KOPT-K1 (cell line): ENCODE measurements around the gene TATDN3.
A peak's percentile ranks its signal among the peaks of the same experiment; 100 is the strongest.

Experiments
- H3K27ac ChIP-seq: fragments of 200-600 bp; sonication (generic); 2 replicates; pipeline ENCODE4 v1.5.1; 2016; ENCODE audit warnings: antibody characterized with exemption, mild to moderate bottlenecking, low read depth, low read length; ENCODE audit not compliant: poor library complexity, severe bottlenecking
- H3K36me3 ChIP-seq: fragments of 200-600 bp; sonication (generic); 2 replicates; pipeline ENCODE4 v1.5.1; 2017; ENCODE audit warnings: antibody characterized with exemption, mild to moderate bottlenecking, low read length, moderate library complexity; ENCODE audit not compliant: insufficient read depth
- H3K9me3 ChIP-seq: fragments of 200-600 bp; sonication (generic); 2 replicates; pipeline ENCODE4 v1.5.1; 2017; ENCODE audit warnings: antibody characterized with exemption, low read length, mild to moderate bottlenecking; ENCODE audit not compliant: insufficient read depth, poor library complexity, severe bottlenecking

Gene TATDN3, protein sequence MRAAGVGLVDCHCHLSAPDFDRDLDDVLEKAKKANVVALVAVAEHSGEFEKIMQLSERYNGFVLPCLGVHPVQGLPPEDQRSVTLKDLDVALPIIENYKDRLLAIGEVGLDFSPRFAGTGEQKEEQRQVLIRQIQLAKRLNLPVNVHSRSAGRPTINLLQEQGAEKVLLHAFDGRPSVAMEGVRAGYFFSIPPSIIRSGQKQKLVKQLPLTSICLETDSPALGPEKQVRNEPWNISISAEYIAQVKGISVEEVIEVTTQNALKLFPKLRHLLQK

DNA sequence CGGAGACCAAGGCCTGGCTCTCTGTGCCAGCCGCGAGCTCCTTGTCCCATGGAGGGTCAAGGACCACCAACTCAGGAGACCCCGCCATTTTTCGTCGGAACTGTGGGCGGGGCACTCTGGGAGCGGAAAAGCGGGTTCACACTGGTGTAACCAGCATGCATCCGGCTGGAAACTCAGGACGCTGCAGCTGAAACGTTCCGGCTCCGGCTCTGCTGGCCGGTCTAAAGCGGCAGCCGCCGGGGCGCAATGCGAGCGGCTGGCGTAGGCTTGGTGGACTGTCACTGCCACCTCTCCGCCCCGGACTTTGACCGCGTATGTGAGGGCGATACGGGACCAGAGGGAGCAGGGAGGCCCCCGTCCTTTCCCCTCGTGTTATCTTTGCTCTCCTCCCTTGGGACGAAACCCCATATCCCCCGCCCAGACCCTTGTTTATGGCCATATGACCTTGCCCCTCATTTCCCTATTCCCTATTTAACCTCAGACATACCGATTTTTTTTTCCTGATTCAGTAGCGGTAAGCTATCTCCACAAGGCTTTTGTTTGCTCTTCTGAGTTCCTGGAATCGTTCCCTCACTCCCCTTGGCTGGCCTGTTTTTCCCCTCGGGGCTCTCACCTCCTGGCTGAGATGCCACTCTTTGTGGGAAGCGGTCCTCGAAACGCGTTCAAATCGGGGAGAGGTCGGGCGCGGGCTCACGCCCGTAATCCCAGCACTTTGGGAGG, at the start of gene TATDN3, which contains the start of gene NSL1:
Gene TATDN3, plus strand, starts transcription at position 219 of the 720 bp plus-strand sequence. Its CDS starts 28 bp downstream, at position 247.
Gene NSL1, minus strand, starts transcription at position 102 of the 720 bp plus-strand sequence. Its CDS starts 14 bp downstream, at position 88.
- peaks cover 13% of the 10 kb centered on the region for H3K36me3 ChIP-seq
- no peaks in the 10 kb centered on the region for H3K9me3 ChIP-seq
- peak within 1 kb of the TSS; percentile 77 for H3K27ac ChIP-seq

DNA sequence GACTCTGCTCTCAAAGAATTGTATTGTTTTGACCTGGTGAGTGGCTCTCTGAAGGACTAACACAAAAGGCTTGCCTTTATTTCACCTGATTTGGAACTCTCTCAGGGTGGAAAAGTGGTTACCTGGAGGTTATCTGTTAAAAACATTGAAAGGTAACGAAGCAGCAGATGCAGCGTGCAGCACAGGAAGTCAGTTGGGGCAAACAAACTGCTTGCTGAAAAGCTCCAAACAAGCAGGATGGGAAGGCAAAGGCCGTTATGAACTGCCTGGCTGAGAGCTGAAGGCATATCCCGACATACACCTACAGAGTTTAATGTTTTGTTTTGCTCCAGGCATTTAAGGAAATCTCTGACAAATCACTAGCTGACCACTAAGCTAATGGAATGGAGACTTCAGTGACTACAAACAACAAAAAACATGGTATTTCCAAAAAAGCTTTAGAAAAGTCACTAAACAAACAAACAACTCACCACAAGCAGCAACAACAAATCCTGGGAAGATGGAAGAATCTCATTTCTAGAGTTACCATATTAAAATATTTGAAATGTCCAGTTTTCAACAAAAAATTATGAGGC, 47.7 kb upstream of the TATDN3 start:
- peaks cover 14% of the 10 kb centered on the region for H3K9me3 ChIP-seq
- peak overlapping the region; percentile 74 for H3K27ac ChIP-seq
- H3K36me3 ChIP-seq: peaks cover 15% of the 10 kb centered on the region

DNA sequence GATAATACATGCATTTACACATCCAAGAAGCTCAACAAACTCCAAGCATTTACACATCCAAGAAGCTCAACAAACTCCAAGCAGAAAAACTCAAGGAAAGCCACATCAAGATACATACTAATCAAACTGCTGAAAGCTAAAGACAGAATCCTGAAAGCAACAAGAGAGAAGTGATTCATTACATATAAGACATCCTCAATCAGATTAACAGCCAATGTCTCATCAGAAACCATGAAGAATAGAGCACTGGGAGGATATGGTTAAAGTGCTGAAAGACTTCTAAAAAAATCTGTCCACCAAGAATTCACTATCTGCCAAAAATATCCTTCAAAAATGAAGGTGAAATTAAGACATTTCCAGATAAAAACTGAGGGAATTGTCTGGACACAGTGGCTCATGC, 46.4 kb upstream of the TATDN3 start:
- Histone ChIP-seq H3K9me3 (peaks cover 14% of the 10 kb centered on the region), H3K36me3 (peaks cover 15% of the 10 kb centered on the region)

DNA sequence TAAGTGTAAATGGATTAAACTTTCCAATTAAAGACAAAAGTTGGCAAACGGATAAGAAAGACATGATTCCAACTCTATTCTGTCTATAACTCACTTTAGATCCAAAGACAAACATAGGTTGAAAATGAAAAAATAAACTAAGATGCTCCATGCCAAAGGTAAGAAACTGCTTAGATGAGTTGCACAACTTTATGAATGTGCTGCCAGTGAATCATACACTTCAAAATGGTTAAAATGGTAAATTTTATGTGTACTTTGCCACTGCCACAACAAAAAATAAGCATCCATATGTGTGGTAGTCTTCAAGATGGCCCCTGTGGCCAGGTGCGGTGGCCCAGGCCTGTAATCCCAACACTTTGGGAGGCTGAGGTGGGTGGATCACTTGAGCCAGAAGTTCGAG, 45.1 kb upstream of the TATDN3 start:
- Histone ChIP-seq H3K27ac (no peak overlapping the region), H3K36me3 (peaks cover 9% of the 10 kb centered on the region), H3K9me3 (peaks cover 8% of the 10 kb centered on the region)

More for the DNA sequence above, 46.4 kb upstream of the TATDN3 start:
- H3K27ac ChIP-seq: no peak overlapping the region

DNA sequence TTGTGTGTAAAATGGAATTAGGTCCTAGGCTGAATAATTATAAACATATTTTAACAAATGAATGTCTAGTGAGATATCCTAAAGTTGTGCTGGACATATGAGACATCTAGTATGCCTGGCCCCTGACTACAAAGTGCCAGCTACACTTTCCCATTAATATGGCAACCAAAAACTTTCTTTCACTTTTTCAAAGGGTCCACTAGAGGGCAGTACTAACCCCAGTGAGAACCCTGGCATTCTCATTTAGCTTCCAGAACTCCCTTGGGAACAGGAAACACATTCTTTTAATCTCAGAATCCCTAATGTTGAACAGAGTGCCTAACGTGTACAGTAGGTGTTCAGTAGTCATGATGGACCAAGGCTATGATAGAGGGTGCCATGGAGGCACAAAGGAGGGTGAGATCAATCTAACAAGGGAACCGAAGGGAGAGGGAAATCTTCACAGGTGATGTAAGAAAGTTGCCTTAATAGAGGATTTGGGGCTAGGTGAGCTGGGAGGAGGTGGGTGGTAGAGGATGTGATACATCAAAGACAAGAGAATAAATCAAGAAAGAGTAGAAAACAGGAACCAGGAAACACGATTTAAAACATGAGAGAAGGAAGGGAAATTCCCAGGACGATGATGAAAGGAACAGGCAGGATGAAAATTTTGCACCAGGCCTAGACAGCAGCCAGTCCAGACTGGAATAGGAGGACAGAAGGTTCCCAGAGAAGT, 41.7 kb upstream of the TATDN3 start:
- no peak overlapping the region for H3K27ac ChIP-seq
- H3K9me3 ChIP-seq: no peaks in the 10 kb centered on the region
- peaks cover 5% of the 10 kb centered on the region for H3K36me3 ChIP-seq

DNA sequence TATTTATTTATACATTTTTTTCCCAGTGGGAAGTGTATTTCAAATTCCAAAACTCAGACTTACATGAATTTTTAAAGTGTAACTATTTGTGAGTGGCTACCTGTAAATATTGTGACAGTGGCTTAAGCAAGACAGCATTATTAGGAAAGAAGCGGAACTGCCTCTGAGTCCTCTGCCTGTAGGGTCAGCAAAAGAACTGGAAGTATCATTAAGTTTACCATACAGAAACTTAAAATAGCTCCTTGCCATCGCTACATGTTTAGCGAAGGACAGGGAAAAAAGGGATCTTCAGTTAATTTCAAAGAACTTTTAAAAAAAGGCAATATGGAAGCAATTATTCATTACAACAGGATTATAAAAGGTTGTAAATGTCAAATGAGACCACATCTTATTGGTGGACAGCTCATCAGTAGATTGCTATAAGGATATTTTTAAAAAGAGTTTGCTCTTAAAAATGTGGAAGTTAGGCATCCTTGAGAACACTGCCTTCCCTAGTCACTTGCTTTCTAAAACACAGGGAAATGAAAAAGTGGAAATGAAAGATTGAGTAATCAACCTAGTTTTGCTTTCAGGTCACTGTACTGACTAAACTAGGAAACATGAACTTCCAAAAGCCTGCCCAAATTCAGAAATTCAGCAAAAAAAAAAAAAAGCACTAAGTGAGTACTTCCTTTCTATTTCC, 39.3 kb upstream of the TATDN3 start:
- peaks cover 10% of the 10 kb centered on the region for H3K36me3 ChIP-seq
- no peaks in the 10 kb centered on the region for H3K9me3 ChIP-seq
- H3K27ac ChIP-seq: no peak overlapping the region

DNA sequence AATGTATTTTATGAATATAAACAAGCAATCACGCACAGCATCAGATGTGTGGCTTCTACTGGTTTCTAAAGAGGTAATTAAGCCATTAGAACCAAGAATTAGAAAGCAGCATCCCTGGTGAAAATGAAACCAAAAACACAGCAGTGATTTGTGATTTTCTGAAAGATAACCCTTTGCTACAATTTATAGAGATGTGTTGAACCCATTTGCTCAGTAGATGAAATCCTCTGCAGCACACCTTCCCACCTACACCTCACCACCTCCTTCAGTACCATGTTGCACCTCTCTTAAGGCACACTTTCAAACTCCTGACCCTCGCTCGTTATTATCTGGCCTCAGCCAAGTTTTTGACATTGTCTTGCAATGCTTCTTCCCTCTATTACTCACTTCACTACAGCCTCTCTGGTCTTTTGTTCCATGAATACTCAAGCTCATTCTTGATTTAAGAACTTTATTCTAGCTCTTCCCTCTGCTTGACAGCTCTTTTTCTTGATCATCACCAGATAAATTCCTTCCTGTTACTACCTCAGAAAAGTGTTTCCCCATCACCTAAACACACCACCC, 38.7 kb upstream of the TATDN3 start:
- no peak overlapping the region for H3K27ac ChIP-seq
- peaks cover 10% of the 10 kb centered on the region for H3K36me3 ChIP-seq

DNA sequence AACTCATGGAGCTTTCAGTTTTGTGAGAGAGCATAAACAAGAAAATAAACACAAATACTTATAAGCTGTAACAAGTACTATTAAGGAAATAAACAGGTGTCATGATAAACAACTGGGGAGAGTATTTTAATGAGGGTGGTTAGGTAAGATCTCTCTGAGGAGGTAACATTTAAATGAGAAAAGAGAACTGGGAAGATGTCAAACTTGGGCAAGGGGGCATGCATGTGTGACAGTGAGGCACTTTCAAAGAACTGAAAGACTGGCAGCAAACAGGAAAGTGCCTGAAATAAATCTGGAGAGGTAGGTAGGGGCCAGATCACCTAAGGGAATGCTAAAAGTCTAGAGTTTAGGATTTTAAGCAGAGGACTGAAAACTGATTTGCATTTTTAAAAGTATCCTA, 37.9 kb upstream of the TATDN3 start:
- H3K27ac ChIP-seq: peak overlapping the region; percentile 51
- peaks cover 10% of the 10 kb centered on the region for H3K36me3 ChIP-seq
- H3K9me3 ChIP-seq: no peaks in the 10 kb centered on the region

More for the DNA sequence above, 38.7 kb upstream of the TATDN3 start:
- H3K9me3 ChIP-seq: no peaks in the 10 kb centered on the region

DNA sequence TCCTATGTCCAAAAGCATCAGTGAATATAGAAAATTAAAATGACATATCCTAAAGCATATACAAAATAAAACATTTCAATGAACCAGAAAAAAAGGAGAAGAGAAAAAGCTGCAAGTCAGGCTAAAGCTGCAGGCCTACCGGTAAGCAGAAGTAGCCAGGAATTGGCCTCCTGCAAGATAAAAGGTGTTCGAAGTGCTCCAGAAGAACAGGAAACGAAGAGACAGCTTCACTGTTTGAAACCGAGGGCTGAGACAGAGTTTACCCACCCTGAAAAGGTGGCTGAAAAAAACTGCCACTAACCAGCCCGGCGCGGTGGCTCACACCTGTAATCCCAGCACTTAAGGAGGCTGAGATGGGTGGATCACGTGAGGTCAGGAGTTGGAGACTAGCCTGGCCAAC, 37.5 kb upstream of the TATDN3 start:
- Histone ChIP-seq H3K9me3 (no peaks in the 10 kb centered on the region), H3K27ac (peak overlapping the region; percentile 51), H3K36me3 (peaks cover 10% of the 10 kb centered on the region)

DNA sequence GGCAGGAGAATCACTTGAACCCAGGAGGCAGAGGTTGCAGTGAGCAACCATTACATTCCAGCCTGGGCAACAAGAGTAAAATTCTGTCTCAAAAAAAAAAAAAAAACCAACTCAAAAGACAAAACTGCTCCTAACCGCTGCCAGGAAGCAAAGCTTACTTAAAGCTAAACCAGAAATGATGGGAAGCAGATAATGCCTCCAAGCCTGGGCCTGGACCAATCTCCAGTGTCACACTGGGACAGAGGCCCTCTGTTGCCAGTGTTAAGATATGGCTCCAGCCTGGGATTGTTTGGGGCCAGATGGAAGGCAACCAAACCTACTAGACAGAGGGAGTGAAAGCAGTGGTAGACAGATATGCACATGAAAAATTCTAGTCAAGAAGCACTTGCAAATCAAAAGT, 37.0 kb upstream of the TATDN3 start:
- peaks cover 10% of the 10 kb centered on the region for H3K36me3 ChIP-seq
- peak overlapping the region; percentile 51 for H3K27ac ChIP-seq
- no peaks in the 10 kb centered on the region for H3K9me3 ChIP-seq

DNA sequence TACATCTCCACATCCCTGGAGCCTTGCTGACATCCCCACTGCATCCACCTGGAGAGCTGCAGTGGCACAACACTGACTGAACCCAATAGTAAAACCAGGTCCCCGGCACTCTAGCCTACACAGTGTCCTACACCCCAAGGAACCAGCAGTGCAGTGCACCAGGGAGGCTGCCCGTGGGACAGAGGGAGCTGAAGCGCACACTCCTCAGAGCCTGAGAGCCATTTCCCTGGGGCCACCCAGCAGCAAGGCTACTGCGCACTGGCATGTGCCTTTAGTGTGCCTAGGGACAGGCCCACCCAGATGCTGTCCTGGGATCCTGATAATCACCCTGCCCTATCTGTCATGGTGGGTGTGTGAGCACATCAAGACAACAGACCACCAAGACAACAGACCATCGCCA, 32.0 kb upstream of the TATDN3 start:
- H3K36me3 ChIP-seq: peaks cover 35% of the 10 kb centered on the region
- no peaks in the 10 kb centered on the region for H3K9me3 ChIP-seq
- no peak overlapping the region for H3K27ac ChIP-seq

DNA sequence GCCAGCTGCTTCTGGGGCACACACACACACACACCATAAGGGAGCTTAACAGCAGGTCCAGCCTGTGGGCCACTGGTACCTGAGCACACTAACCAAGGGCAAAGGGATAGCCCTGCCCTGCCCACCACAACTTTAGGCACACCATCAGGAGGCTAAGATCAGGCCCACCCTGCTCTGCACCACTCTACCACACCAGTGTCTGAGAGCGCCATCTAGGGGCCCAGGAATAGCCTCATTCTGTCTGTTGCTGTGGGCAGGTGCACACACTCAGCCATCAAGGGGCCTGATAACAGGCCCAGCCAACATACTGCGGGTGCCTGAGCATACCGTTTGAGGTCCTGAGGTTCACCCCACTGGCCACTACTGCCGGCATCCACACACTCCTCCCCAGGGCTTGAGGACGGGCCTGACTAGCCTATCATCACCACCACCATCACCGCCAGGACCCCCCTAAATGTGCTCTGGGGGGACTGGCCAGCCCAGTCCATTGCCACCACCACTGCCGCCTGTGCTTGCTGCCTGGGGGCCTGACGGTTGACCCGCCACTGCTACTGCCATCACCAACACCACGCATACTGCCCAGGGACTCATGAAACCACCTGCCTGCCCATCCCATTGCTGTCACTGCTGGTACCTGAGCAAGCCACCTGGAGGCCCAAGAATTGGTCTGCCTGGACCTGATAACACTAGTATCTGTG, 31.4 kb upstream of the TATDN3 start:
- Histone ChIP-seq H3K27ac (no peak overlapping the region), H3K9me3 (no peaks in the 10 kb centered on the region), H3K36me3 (peaks cover 38% of the 10 kb centered on the region)

DNA sequence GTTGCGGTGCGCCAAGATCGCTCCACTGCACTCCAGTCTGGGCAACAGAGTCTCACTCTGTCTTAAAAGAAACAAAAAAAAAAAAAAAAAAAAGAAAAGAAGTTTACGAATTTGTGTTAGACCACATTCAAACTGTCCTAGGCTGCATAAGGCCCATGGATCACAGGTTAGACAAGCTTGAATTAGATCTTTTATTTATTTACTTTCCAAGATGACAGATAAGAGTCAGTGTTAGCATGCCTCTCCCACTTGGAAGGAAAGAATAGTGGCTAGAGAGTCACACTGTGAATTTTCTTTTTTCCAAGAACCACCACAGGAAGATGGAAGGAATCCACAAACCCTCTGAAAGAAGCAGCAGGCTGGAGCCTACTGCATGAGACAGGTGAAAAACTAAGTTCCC, 29.5 kb upstream of the TATDN3 start:
- H3K36me3 ChIP-seq: peaks cover 47% of the 10 kb centered on the region
- H3K9me3 ChIP-seq: peaks cover 8% of the 10 kb centered on the region
- H3K27ac ChIP-seq: no peak overlapping the region

DNA sequence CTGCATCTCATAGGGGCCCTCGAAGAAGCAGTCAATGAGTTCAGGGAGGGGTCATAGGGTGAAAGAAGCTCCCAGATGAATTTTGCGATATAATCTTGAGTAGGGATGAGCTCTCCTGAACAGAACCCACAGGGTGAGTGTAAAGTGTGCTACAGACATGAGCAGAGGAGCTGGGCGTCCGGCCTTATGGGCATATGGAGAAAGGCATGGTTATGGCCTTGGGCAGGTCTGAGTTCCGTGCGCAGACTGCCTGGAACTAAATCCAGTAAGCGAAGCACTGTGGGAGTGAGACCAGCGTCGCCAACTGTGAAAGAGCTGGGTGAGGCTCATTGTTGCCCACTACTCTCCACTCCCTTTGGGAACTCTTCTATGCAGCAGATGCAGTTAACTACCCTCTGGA, 28.9 kb upstream of the TATDN3 start:
- Histone ChIP-seq H3K27ac (no peak overlapping the region), H3K36me3 (peaks cover 52% of the 10 kb centered on the region), H3K9me3 (peaks cover 14% of the 10 kb centered on the region)
